Stimulated activated naive CD8-positive, alpha-beta T cell treated with anti-CD3 and anti-CD28 coated beads, Interleukin-15, Interleukin-2, amounts not matched to agents 100 ng/mL and 50 ng/mL, for 24 hours (primary cell): ENCODE results near the gene PRRG1.
"Not testable (repeated sequence)": the region's sequence is repeated elsewhere in the genome, so short reads cannot be mapped to it uniquely, and the experiment has no call there.

Experiments
- H3K27ac Mint-ChIP-seq: one replicate; pipeline ENCODE4 v1.8.0; 2021; ENCODE audit warnings: mild to moderate bottlenecking, mixed read lengths
- H3K27me3 Mint-ChIP-seq: one replicate; pipeline ENCODE4 v1.8.0; 2021; ENCODE audit warnings: mixed read lengths
- H3K36me3 Mint-ChIP-seq: one replicate; pipeline ENCODE4 v1.8.0; 2021; ENCODE audit warnings: low read depth, mixed read lengths
- H3K4me1 Mint-ChIP-seq: one replicate; pipeline ENCODE4 v1.8.0; 2021; ENCODE audit warnings: low read depth, mixed read lengths
- H3K4me3 Mint-ChIP-seq: one replicate; pipeline ENCODE4 v1.8.0; 2021; ENCODE audit warnings: mild to moderate bottlenecking, mixed read lengths
- H3K9me3 Mint-ChIP-seq: one replicate; pipeline ENCODE4 v1.8.0; 2021; ENCODE audit warnings: mixed read lengths

PRRG1 gene

GRCh38 chrX:37420185-37420584, 71.0 kb downstream of the PRRG1 start:
- H3K4me1 Mint-ChIP-seq: no peaks in the 10 kb centered on the region
- H3K27me3 Mint-ChIP-seq: peaks cover 4% of the 10 kb centered on the region
- H3K27ac Mint-ChIP-seq: no peak overlapping the region
- H3K4me3 Mint-ChIP-seq: no peak overlapping the region
- no peaks in the 10 kb centered on the region for H3K9me3 Mint-ChIP-seq
- H3K36me3 Mint-ChIP-seq: no peaks in the 10 kb centered on the region

GRCh38 chrX:37420756-37421155, 71.6 kb downstream of the PRRG1 start:
- Mint-ChIP-seq H3K4me1 (no peaks in the 10 kb centered on the region), H3K27me3 (peaks cover 4% of the 10 kb centered on the region), H3K36me3 (no peaks in the 10 kb centered on the region)

GRCh38 chrX:37424000-37424429, 74.9 kb downstream of the PRRG1 start:
- no peaks in the 10 kb centered on the region for H3K9me3 Mint-ChIP-seq
- no peak overlapping the region for H3K4me3 Mint-ChIP-seq
- H3K36me3 Mint-ChIP-seq: no peaks in the 10 kb centered on the region
- H3K4me1 Mint-ChIP-seq: no peaks in the 10 kb centered on the region
- no peak overlapping the region for H3K27ac Mint-ChIP-seq
- H3K27me3 Mint-ChIP-seq: no peaks in the 10 kb centered on the region

More at GRCh38 chrX:37420756-37421155, 71.6 kb downstream of the PRRG1 start:
- no peak overlapping the region for H3K27ac Mint-ChIP-seq
- no peak overlapping the region for H3K4me3 Mint-ChIP-seq
- no peaks in the 10 kb centered on the region for H3K9me3 Mint-ChIP-seq

GRCh38 chrX:37425370-37425769, 76.2 kb downstream of the PRRG1 start:
- Mint-ChIP-seq H3K4me3 (no peak overlapping the region), H3K36me3 (no peaks in the 10 kb centered on the region), H3K4me1 (no peaks in the 10 kb centered on the region), H3K27me3 (no peaks in the 10 kb centered on the region), H3K9me3 (no peaks in the 10 kb centered on the region), H3K27ac (no peak overlapping the region)

- not testable (repeated sequence) for H3K36me3 Mint-ChIP-seq, H3K4me1 Mint-ChIP-seq, H3K4me3 Mint-ChIP-seq, H3K27me3 Mint-ChIP-seq, H3K27ac Mint-ChIP-seq, H3K9me3 Mint-ChIP-seq
Observed at GRCh38 chrX:37428962-37429361, 79.8 kb downstream of the PRRG1 start.

- Mint-ChIP-seq H3K27me3 (no peaks in the 10 kb centered on the region), H3K9me3 (no peaks in the 10 kb centered on the region), H3K27ac (no peak overlapping the region), H3K36me3 (no peaks in the 10 kb centered on the region), H3K4me1 (no peaks in the 10 kb centered on the region), H3K4me3 (no peak overlapping the region)
Observed at GRCh38 chrX:37434362-37434761, 85.2 kb downstream of the PRRG1 start.

GRCh38 chrX:37437160-37437559, 88.0 kb downstream of the PRRG1 start:
- Mint-ChIP-seq H3K36me3 (no peaks in the 10 kb centered on the region), H3K4me3 (no peak overlapping the region), H3K9me3 (no peaks in the 10 kb centered on the region), H3K4me1 (no peaks in the 10 kb centered on the region), H3K27me3 (no peaks in the 10 kb centered on the region), H3K27ac (no peak overlapping the region)

- Mint-ChIP-seq H3K27ac (no peak overlapping the region), H3K27me3 (no peaks in the 10 kb centered on the region), H3K36me3 (no peaks in the 10 kb centered on the region), H3K4me3 (no peak overlapping the region), H3K4me1 (no peaks in the 10 kb centered on the region), H3K9me3 (no peaks in the 10 kb centered on the region)
Observed at GRCh38 chrX:37441377-37441776, 92.2 kb downstream of the PRRG1 start.

GRCh38 chrX:37445182-37445581, 96.0 kb downstream of the PRRG1 start:
- Mint-ChIP-seq H3K9me3 (no peaks in the 10 kb centered on the region), H3K27me3 (no peaks in the 10 kb centered on the region), H3K4me1 (no peaks in the 10 kb centered on the region), H3K36me3 (no peaks in the 10 kb centered on the region), H3K4me3 (no peak overlapping the region), H3K27ac (no peak overlapping the region)

- no peaks in the 10 kb centered on the region for H3K36me3 Mint-ChIP-seq
Observed at GRCh38 chrX:37453821-37454220, 104.7 kb downstream of the PRRG1 start.

GRCh38 chrX:37454537-37455285, 105.5 kb downstream of the PRRG1 start:
- Mint-ChIP-seq H3K27ac (no peak overlapping the region), H3K9me3 (no peaks in the 10 kb centered on the region), H3K27me3 (peaks cover 3% of the 10 kb centered on the region), H3K36me3 (no peaks in the 10 kb centered on the region), H3K4me3 (no peak overlapping the region), H3K4me1 (no peaks in the 10 kb centered on the region)

More at GRCh38 chrX:37453821-37454220, 104.7 kb downstream of the PRRG1 start:
- Mint-ChIP-seq H3K4me3 (no peak overlapping the region), H3K27me3 (peaks cover 3% of the 10 kb centered on the region), H3K4me1 (no peaks in the 10 kb centered on the region), H3K9me3 (no peaks in the 10 kb centered on the region), H3K27ac (no peak overlapping the region)

- Mint-ChIP-seq H3K9me3 (no peaks in the 10 kb centered on the region), H3K27me3 (peaks cover 3% of the 10 kb centered on the region), H3K27ac (no peak overlapping the region)
Observed at GRCh38 chrX:37455381-37455780, 106.2 kb downstream of the PRRG1 start.

GRCh38 chrX:37460285-37460684, 111.1 kb downstream of the PRRG1 start:
- H3K27ac Mint-ChIP-seq, H3K4me1 Mint-ChIP-seq, H3K36me3 Mint-ChIP-seq, H3K27me3 Mint-ChIP-seq, H3K9me3 Mint-ChIP-seq, H3K4me3 Mint-ChIP-seq: not testable (repeated sequence)

More at GRCh38 chrX:37455381-37455780, 106.2 kb downstream of the PRRG1 start:
- H3K4me1 Mint-ChIP-seq: no peaks in the 10 kb centered on the region
- no peak overlapping the region for H3K4me3 Mint-ChIP-seq
- no peaks in the 10 kb centered on the region for H3K36me3 Mint-ChIP-seq

- H3K9me3 Mint-ChIP-seq: no peaks in the 10 kb centered on the region
- H3K27me3 Mint-ChIP-seq: no peaks in the 10 kb centered on the region
- H3K4me1 Mint-ChIP-seq: no peaks in the 10 kb centered on the region
- no peak overlapping the region for H3K27ac Mint-ChIP-seq
- H3K4me3 Mint-ChIP-seq: no peak overlapping the region
- no peaks in the 10 kb centered on the region for H3K36me3 Mint-ChIP-seq
Observed at GRCh38 chrX:37462346-37462745, 113.2 kb downstream of the PRRG1 start.

- Mint-ChIP-seq H3K27ac (no peak overlapping the region), H3K4me3 (no peak overlapping the region), H3K4me1 (no peaks in the 10 kb centered on the region), H3K9me3 (no peaks in the 10 kb centered on the region), H3K27me3 (no peaks in the 10 kb centered on the region), H3K36me3 (no peaks in the 10 kb centered on the region)
Observed at GRCh38 chrX:37468124-37468739, 119.1 kb downstream of the PRRG1 start.

GRCh38 chrX:37470711-37471110, 121.5 kb downstream of the PRRG1 start:
- Mint-ChIP-seq H3K27me3 (no peaks in the 10 kb centered on the region), H3K4me3 (no peak overlapping the region), H3K27ac (no peak overlapping the region), H3K4me1 (no peaks in the 10 kb centered on the region), H3K36me3 (no peaks in the 10 kb centered on the region), H3K9me3 (no peaks in the 10 kb centered on the region)
